CD14-positive monocyte (primary cell): Measurements from ENCODE around the gene DPCD. TPM values are rescaled to one million over a fixed set of nuclear protein-coding genes. Genes with fewer than 3 reads are reported as not detected.

Experiments used
- DNase-seq, 3 donors: peaks; one replicate each; pipeline ENCODE4 v3.0.0-alpha.2; 2011 to 2022
- H2AFZ ChIP-seq: 2 replicates; pipeline ENCODE4 v1.6.0; 2012; ENCODE audit warnings: mild to moderate bottlenecking, low read depth, low read length, inconsistent platforms; ENCODE audit not compliant: insufficient read depth, poor library complexity, severe bottlenecking
- H3K27ac ChIP-seq, 2 donors: 1 replicate in 1 of 2; 2 replicates in 1 of 2; pipeline ENCODE4 v1.5.1; 2012 to 2013; ENCODE audit warnings: low read length in 2 of 2, control low read depth in 1 of 2, inconsistent platforms in 1 of 2, low read depth in 1 of 2, mild to moderate bottlenecking in 1 of 2
- H3K27me3 ChIP-seq, 2 donors: one replicate each; pipeline versions ENCODE4 v1.6.0 to v1.6.1; 2011 to 2013; ENCODE audit warnings: low read length in 2 of 2; ENCODE audit not compliant: control insufficient read depth in 2 of 2, insufficient read depth in 2 of 2
- H3K36me3 ChIP-seq, 2 donors: replicated peaks in 1 of 2; 1 replicate in 1 of 2; 2 replicates in 1 of 2; pipeline versions ENCODE4 v1.5.1 to v1.6.1; 2012 to 2013; ENCODE audit warnings: low read length in 2 of 2, control low read depth in 1 of 2, inconsistent platforms in 1 of 2, mild to moderate bottlenecking in 1 of 2; ENCODE audit not compliant: insufficient read depth in 2 of 2, control insufficient read depth in 1 of 2
- H3K4me1 ChIP-seq, 2 donors: 1 replicate in 1 of 2; 2 replicates in 1 of 2; pipeline versions ENCODE4 v1.5.1 to v1.6.1; 2012 to 2013; ENCODE audit warnings: low read length in 2 of 2, control low read depth in 1 of 2, inconsistent platforms in 1 of 2, mild to moderate bottlenecking in 1 of 2, moderate library complexity in 1 of 2; ENCODE audit not compliant: insufficient read depth in 2 of 2, control insufficient read depth in 1 of 2
- H3K4me2 ChIP-seq: replicated peaks from 2 replicates; pipeline ENCODE3; 2012; ENCODE audit warnings: low read length, moderate library complexity, mild to moderate bottlenecking; ENCODE audit not compliant: poor library complexity, severe bottlenecking; ENCODE audit errors: extremely low read depth
- H3K4me3 ChIP-seq, 3 experiments: fragments of 200-600 bp in 1 of 3; sonication (generic) in 1 of 3; replicated peaks in 1 of 3; 1 replicate in 2 of 3; 2 replicates in 1 of 3; pipeline ENCODE4 v1.5.1; 2011 to 2013; ENCODE audit warnings: low read length in 3 of 3, mild to moderate bottlenecking in 3 of 3, control low read depth in 2 of 3, low read depth in 2 of 3, inconsistent platforms in 1 of 3, moderate library complexity in 1 of 3
- H3K79me2 ChIP-seq: 2 replicates; pipeline ENCODE4 v1.6.0; 2012; ENCODE audit warnings: mild to moderate bottlenecking, control low read depth, inconsistent platforms, low read length, moderate library complexity; ENCODE audit not compliant: insufficient read depth
- H3K9ac ChIP-seq: 2 replicates; pipeline ENCODE4 v1.6.0; 2017; ENCODE audit warnings: low read length, mild to moderate bottlenecking; ENCODE audit not compliant: insufficient read depth, poor library complexity, severe bottlenecking
- H3K9me3 ChIP-seq, 2 donors: replicated peaks in 1 of 2; 1 replicate in 1 of 2; 2 replicates in 1 of 2; pipeline versions ENCODE4 v1.5.1 to v1.6.1; 2012 to 2013; ENCODE audit warnings: low read length in 2 of 2, control low read depth in 1 of 2; ENCODE audit not compliant: control insufficient read depth in 1 of 2, insufficient read depth in 1 of 2
- H4K20me1 ChIP-seq: 2 replicates; pipeline ENCODE4 v1.6.0; 2012; ENCODE audit warnings: mild to moderate bottlenecking, low read length, control low read depth, moderate library complexity; ENCODE audit not compliant: insufficient read depth
- H3K27ac Mint-ChIP-seq, 7 donors: one replicate each; pipeline ENCODE4 v1.8.0; 2020; ENCODE audit warnings: mild to moderate bottlenecking in 7 of 7, mixed read lengths in 7 of 7, moderate library complexity in 6 of 7, inconsistent platforms in 2 of 7
- H3K27me3 Mint-ChIP-seq, 3 donors: one replicate each; pipeline ENCODE4 v1.8.0; 2021 to 2022; ENCODE audit warnings: low read depth in 3 of 3, mild to moderate bottlenecking in 3 of 3, mixed read lengths in 3 of 3, moderate library complexity in 3 of 3, inconsistent platforms in 1 of 3
- H3K36me3 Mint-ChIP-seq, 2 donors: one replicate each; pipeline ENCODE4 v1.8.0; 2020; ENCODE audit warnings: mixed read lengths in 2 of 2, inconsistent platforms in 1 of 2, mild to moderate bottlenecking in 1 of 2
- H3K4me1 Mint-ChIP-seq: one replicate; pipeline ENCODE4 v1.8.0; 2020; ENCODE audit warnings: mild to moderate bottlenecking, mixed read lengths
- H3K4me3 Mint-ChIP-seq, 2 donors: one replicate each; pipeline ENCODE4 v1.8.0; 2020; ENCODE audit warnings: mild to moderate bottlenecking in 2 of 2, mixed read lengths in 2 of 2, moderate library complexity in 1 of 2
- H3K9me3 Mint-ChIP-seq, 7 donors: one replicate each; pipeline ENCODE4 v1.8.0; 2020 to 2022; ENCODE audit warnings: mixed read lengths in 7 of 7, mild to moderate bottlenecking in 6 of 7, moderate library complexity in 6 of 7, inconsistent platforms in 2 of 7
- CTCF ChIP-seq: fragments of 200-600 bp; IDR thresholded peaks from one replicate; pipeline ENCODE4 v1.8.0; 2022; ENCODE audit warnings: antibody characterized with exemption, mild to moderate bottlenecking
- WGBS: methylation state at CpG from one replicate; pipeline ENCODE4 v1.1.5; 2013; ENCODE audit warnings: missing lambda C conversion rate; ENCODE audit not compliant: insufficient coverage; 5-methylcytosine and 5-hydroxymethylcytosine counted together
- intact Hi-C, 2 donors: fragments of 100-400 bp; cut with micrococcal nuclease; formaldehyde crosslinking; loops; one replicate each; pipeline versions ENCODE4 v1.15.0 to v1.15.1; 2023
- polyA plus RNA-seq, 3 donors: library from polyadenylated mRNA; depleted of rRNA in 1 of 3; unstranded in 2 of 3; stranded (reverse) in 1 of 3; fragments of 300-500 nt in 2 of 3; fragments of >200 nt in 1 of 3; fragmentation: Illumina TruSeq in 2 of 3; gene quantifications; 1 replicate in 2 of 3; 2 replicates in 1 of 3; pipeline ENCODE4 v1.2.3, GENCODE V29; 2012 to 2021

The DPCD gene
- polyA plus RNA-seq, 3 donors, result 8.6 to 17.0 (median 9.0) TPM

DNA sequence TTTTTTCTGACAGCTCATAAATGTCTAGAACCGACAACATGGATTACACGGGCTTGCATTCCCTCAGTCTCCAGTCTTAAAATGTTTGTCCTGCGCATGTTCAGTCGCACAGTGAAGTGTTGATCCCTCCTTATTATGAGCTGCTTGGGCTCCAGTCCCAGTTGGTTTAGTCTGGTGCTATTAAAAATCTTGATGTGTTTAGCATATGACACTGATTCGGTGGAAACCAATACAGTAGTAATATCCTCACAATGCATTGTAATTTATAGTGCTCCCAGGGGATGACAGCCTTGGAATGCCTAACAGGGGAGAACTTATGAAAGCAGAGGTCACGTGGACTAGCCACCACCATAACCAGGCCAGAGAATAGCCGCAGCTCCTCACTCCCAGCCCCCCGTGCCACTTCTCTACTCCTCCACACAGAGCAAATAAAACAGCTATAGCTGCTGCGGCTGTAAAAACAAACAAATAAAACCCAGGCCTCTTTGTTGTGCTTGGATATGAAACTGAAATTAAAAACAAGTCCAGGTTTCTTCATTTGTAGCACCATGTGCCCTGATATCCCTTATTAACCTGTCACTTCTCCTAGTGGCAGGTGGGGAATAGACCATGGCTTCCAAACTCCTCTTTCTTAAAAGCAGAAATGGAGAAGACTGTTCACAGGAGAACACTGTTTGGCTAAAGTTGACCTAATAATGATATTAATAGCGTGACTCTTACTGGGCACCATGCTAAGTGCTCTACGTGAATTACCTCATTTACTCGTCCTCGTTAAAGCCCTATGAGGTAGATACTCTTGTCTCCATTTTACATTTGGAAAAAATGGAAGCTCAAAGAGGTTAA lies 7.7 kb downstream of the DPCD start:
- H3K27ac Mint-ChIP-seq, result no peak overlapping the region
- WGBS, result 100% methylated on average over 2 of the region's 13 CpGs
- Histone ChIP-seq H3K4me2 (no peak overlapping the region), H3K9me3 (no peaks in the 10 kb centered on the region), H3K79me2 (no peaks in the 10 kb centered on the region), H3K27ac (no peak overlapping the region), H3K36me3 (peaks cover 2 to 6% of the 10 kb centered on the region in 2 donors), H3K9ac (no peak overlapping the region), H3K27me3 (no peaks in the 10 kb centered on the region), H3K4me3 (no peak overlapping the region), H4K20me1 (no peaks in the 10 kb centered on the region), H2AFZ (no peak overlapping the region), H3K4me1 (peaks cover 32 to 35% of the 10 kb centered on the region in 2 donors)
- intact Hi-C loops, result no loop called here
- no peaks in the 10 kb centered on the region for H3K27me3 Mint-ChIP-seq
- DNase-seq, result no peak
- peaks cover 0 to 10% of the 10 kb centered on the region in 2 donors for H3K36me3 Mint-ChIP-seq
- peaks cover 33% of the 10 kb centered on the region for H3K4me1 Mint-ChIP-seq
- no peaks in the 10 kb centered on the region for H3K9me3 Mint-ChIP-seq
- no peak for TF ChIP-seq CTCF
- no peak overlapping the region for H3K4me3 Mint-ChIP-seq

DNA sequence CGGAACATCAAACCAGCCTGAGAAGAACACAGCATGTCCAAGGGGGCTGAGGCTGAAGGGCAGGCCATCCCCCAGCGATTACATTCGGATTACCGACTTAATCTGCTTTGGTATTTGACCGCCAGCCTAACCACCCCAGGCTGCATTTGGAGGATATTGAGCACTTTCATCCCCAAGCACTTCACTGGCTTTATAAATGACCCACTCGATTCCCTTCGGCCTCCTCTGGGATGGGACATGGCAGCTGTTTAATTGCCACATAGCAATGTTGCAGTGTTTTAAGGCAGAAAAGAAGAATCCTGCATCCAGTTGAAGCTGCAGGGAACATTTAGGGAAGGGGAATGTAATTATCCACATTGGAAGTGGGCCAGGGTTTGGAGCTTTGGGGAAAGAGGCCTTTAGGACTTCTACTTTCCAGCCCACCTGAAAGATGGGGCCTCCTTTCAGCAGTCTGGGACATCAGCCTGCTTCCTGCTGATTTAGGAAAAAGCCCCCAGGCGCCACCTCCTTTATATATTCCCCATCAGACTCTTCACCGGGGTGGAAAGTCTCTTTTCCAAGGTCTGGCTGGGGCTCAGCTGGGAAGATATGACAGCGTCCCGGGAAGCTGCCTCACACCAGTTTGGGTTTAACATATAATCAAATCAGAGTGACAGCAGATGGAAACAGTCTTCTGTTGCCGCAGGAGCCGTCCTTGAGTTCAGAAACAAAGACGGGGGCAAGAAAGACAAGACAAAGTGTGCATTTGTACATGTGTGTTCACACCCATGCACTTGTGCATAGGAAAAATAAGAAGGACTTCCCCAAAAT lies 9.2 kb downstream of the DPCD start:
- no peak overlapping the region for H3K4me2 ChIP-seq
- no peaks in the 10 kb centered on the region for H3K27me3 Mint-ChIP-seq
- TF ChIP-seq CTCF, result no peak
- H3K9me3 Mint-ChIP-seq, result no peaks in the 10 kb centered on the region
- H3K9me3 ChIP-seq, result no peaks in the 10 kb centered on the region
- H4K20me1 ChIP-seq, result no peaks in the 10 kb centered on the region
- peaks cover 2 to 8% of the 10 kb centered on the region in 2 donors for H3K36me3 ChIP-seq
- peaks cover 24% of the 10 kb centered on the region for H3K4me1 Mint-ChIP-seq
- no peak overlapping the region for H2AFZ ChIP-seq
- WGBS, result 90% methylated on average over 6 of the region's 14 CpGs
- H3K4me3 Mint-ChIP-seq, result no peak overlapping the region
- intact Hi-C loops, result no loop called here
- H3K79me2 ChIP-seq, result no peaks in the 10 kb centered on the region
- H3K36me3 Mint-ChIP-seq, result peaks cover 5 to 12% of the 10 kb centered on the region in 2 donors
- no peak overlapping the region for H3K4me3 ChIP-seq
- no peak for DNase-seq
- H3K27me3 ChIP-seq, result no peaks in the 10 kb centered on the region
- peaks cover 18 to 22% of the 10 kb centered on the region in 2 donors for H3K4me1 ChIP-seq
- H3K27ac Mint-ChIP-seq, result peak overlapping the region in 2 of 7 donors; percentile 1 to 68
- H3K27ac ChIP-seq, result no peak overlapping the region
- no peak overlapping the region for H3K9ac ChIP-seq
